ENCODE measurements around the gene TMEM273.

GRCh38 chr10:49162761-49163310, 25.4 kb downstream of the TMEM273 start:
- TF ChIP-seq CTCF (conservative IDR thresholded peaks at IDR 0.05; ENCODE audit: low read depth, low read length) (no peak), MAFK (IDR thresholded peaks at IDR 0.05; ENCODE audit: low read depth, low read length) (peak; percentile 91), RAD21 (IDR thresholded peaks at IDR 0.05; ENCODE audit: low read length) (no peak)
